PC-9 (cell line): ENCODE data around the gene BTBD16. TPM values are rescaled to one million over a fixed set of nuclear protein-coding genes. Genes with fewer than 3 reads are reported as not detected.

ENCODE experiments used
- BruUV-seq: library from RNA; stranded (reverse); fragments of 400-500 nt; replicated peaks from 2 replicates; lab custom pipeline; 2021; lab: Mats Ljungman, UMichigan
- CTCF ChIA-PET: fragments of 300-600 bp; sonication (Branson Sonifier 250); formaldehyde crosslinking; loops from one replicate; lab custom pipeline; 2022; ENCODE audit warnings: antibody characterized with exemption; lab: Charles Lee
- POLR2A ChIA-PET: fragments of 300-600 bp; sonication (Branson Sonifier 250); formaldehyde crosslinking; loops from one replicate; lab custom pipeline; 2022; ENCODE audit warnings: antibody characterized with exemption; ENCODE audit not compliant: unreplicated experiment; lab: Charles Lee
- DNase-seq, 2 experiments: peaks; one replicate each; pipeline versions ENCODE4 v3.0.0 to v3.0.0-alpha.2; 2015 to 2022; ENCODE audit warnings: mixed read lengths in 1 of 2
- H2AFZ ChIP-seq: fragments of 200-600 bp; sonication (generic); 2 replicates; pipeline ENCODE4 v1.8.1; 2017; ENCODE audit warnings: antibody characterized with exemption
- H3F3A ChIP-seq: fragments of 200-600 bp; sonication (generic); 2 replicates; pipeline ENCODE4 v1.8.1; 2017; ENCODE audit warnings: antibody characterized with exemption, mild to moderate bottlenecking, low read depth; ENCODE audit not compliant: insufficient read depth
- H3K27ac ChIP-seq: fragments of 200-600 bp; sonication (generic); 2 replicates; pipeline ENCODE4 v1.6.1; 2016; ENCODE audit warnings: mixed run types
- H3K27me3 ChIP-seq: fragments of 200-600 bp; sonication (generic); 2 replicates; pipeline ENCODE4 v1.6.1; 2016; ENCODE audit warnings: low read depth, mixed run types; ENCODE audit not compliant: insufficient read depth
- H3K36me3 ChIP-seq: fragments of 200-600 bp; sonication (generic); 2 replicates; pipeline ENCODE4 v1.6.1; 2016; ENCODE audit warnings: low read depth, mixed run types
- H3K4me1 ChIP-seq: fragments of 200-600 bp; sonication (generic); replicated peaks from 2 replicates; pipeline ENCODE4 v1.6.1; 2016; ENCODE audit warnings: mixed run types; ENCODE audit not compliant: insufficient read depth
- H3K4me2 ChIP-seq: fragments of 200-600 bp; sonication (generic); 2 replicates; pipeline ENCODE4 v1.6.1; 2017; ENCODE audit warnings: mixed run types
- H3K4me3 ChIP-seq: fragments of 200-600 bp; sonication (generic); 2 replicates; pipeline ENCODE4 v1.6.1; 2016; ENCODE audit warnings: mixed run types
- H3K79me2 ChIP-seq: fragments of 200-600 bp; sonication (generic); 2 replicates; pipeline ENCODE4 v1.6.1; 2017; ENCODE audit warnings: low read depth, mixed run types
- H3K9me2 ChIP-seq: fragments of 200-600 bp; sonication (generic); 2 replicates; pipeline ENCODE4 v1.8.1; 2017; ENCODE audit warnings: mild to moderate bottlenecking; ENCODE audit not compliant: insufficient read depth
- H3K9me3 ChIP-seq: fragments of 200-600 bp; sonication (generic); 2 replicates; pipeline ENCODE4 v1.8.1; 2016; ENCODE audit warnings: low read depth; ENCODE audit not compliant: insufficient read depth
- H4K20me1 ChIP-seq: fragments of 200-600 bp; sonication (generic); 2 replicates; pipeline ENCODE4 v1.8.1; 2017; ENCODE audit not compliant: insufficient read depth
- CTCF ChIP-seq: fragments of 200-600 bp; sonication (generic); conservative IDR thresholded peaks from 2 replicates; pipeline ENCODE4 v1.6.1; 2017; ENCODE audit warnings: mixed run types, antibody characterized with exemption, mild to moderate bottlenecking, moderate library complexity
- EZH2 ChIP-seq: fragments of 200-600 bp; sonication (generic); IDR thresholded peaks from 2 replicates; pipeline ENCODE4 v1.8.0; 2017; ENCODE audit warnings: antibody characterized with exemption, low read depth
- intact Hi-C: fragments of 100-400 bp; cut with micrococcal nuclease; formaldehyde crosslinking; loops from one replicate; pipeline ENCODE4 v1.10.0; 2022; ENCODE audit not compliant: unreplicated experiment
- total RNA-seq: library from RNA; stranded (reverse); gene quantifications from 2 replicates; pipeline ENCODE4 v1.2.3, GENCODE V29; 2021

BTBD16 gene
- total RNA-seq, 1 experiment from 2014 or later: 0.37 TPM

DNA sequence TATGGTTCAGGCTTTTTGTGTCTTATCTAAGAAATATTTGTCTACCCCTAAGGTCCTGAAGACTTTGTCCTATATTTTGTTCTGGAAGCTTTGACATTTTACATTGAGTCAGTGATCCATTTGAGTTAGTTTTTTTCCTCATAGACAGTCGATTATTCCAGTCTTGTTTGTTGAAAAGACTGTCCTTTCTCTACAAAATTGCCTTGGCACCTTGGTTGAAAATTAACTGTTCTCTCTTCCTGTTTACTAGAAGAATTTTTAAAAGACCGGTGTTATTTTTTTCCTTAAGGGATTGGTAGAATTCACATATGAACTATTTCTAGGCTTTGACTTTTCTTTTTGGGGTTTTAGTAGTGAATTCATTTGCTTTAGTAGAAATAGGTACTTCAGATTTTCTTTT, 115.4 kb downstream of the BTBD16 start:
- no peaks in the 10 kb centered on the region for H3F3A ChIP-seq
- no peaks in the 10 kb centered on the region for H3K4me1 ChIP-seq
- H3K79me2 ChIP-seq: peaks cover 12% of the 10 kb centered on the region; the same call in 1 of the 2 replicates
- BruUV-seq: no TSS peak
- H3K4me3 ChIP-seq: no peak overlapping the region
- no peaks in the 10 kb centered on the region for H3K9me3 ChIP-seq
- H3K9me2 ChIP-seq: no peaks in the 10 kb centered on the region
- H3K27ac ChIP-seq: no peak overlapping the region
- POLR2A ChIA-PET: interaction anchor here (1.2 kb wide), 1 partner anchor 12 kb away, joined by 6 read pairs; the partner anchor contains the start of gene PLEKHA1
- H3K27me3 ChIP-seq: no peaks in the 10 kb centered on the region
- no peaks in the 10 kb centered on the region for H3K36me3 ChIP-seq
- H4K20me1 ChIP-seq: no peaks in the 10 kb centered on the region
- no peak for DNase-seq
- intact Hi-C loops: no loop called here
- CTCF ChIA-PET: interaction anchor here (1.2 kb wide), 1 partner anchor 8 kb away, joined by 6 read pairs; no protein-coding TSS in a partner anchor
- no peak overlapping the region for H2AFZ ChIP-seq
- TF ChIP-seq CTCF: no peak
- no peak for TF ChIP-seq EZH2
- H3K4me2 ChIP-seq: no peak overlapping the region

GRCh38 chr10:122387572-122387971, 116.5 kb downstream of the BTBD16 start:
- H3K4me3 ChIP-seq: no peak overlapping the region
- BruUV-seq: no TSS peak
- H3K9me3 ChIP-seq: no peaks in the 10 kb centered on the region
- DNase-seq: no peak
- H4K20me1 ChIP-seq: peaks cover 2% of the 10 kb centered on the region; the same call in 1 of the 2 replicates
- peaks cover 9% of the 10 kb centered on the region; the same call in 1 of the 2 replicates for H3K79me2 ChIP-seq
- TF ChIP-seq CTCF (no peak), EZH2 (no peak)
- H3F3A ChIP-seq: no peaks in the 10 kb centered on the region
- CTCF ChIA-PET: interaction anchor here (1.2 kb wide), 1 partner anchor 9 kb away, joined by 6 read pairs; no protein-coding TSS in a partner anchor
- no peaks in the 10 kb centered on the region for H3K36me3 ChIP-seq
- H3K9me2 ChIP-seq: no peaks in the 10 kb centered on the region
- H3K27ac ChIP-seq: no peak overlapping the region
- no peak overlapping the region for H3K4me2 ChIP-seq
- no peak overlapping the region for H2AFZ ChIP-seq
- H3K4me1 ChIP-seq: no peaks in the 10 kb centered on the region
- H3K27me3 ChIP-seq: no peaks in the 10 kb centered on the region
- intact Hi-C loops: no loop called here
- POLR2A ChIA-PET: interaction anchor here (1.2 kb wide), 1 partner anchor 13 kb away, joined by 6 read pairs; the partner anchor contains the start of gene PLEKHA1

Other genes with a start within 250 kb of the BTBD16 start
- 33.8 and 39.9 TPM in 2 replicates for gene PLEKHA1, start 103.4 kb downstream of the BTBD16 start, total RNA-seq
- not detected in 2 replicates for gene ARMS2, start 183.4 kb downstream of the BTBD16 start, total RNA-seq
- 14.9 and 18.0 TPM in 2 replicates for gene HTRA1, start 190.3 kb downstream of the BTBD16 start, total RNA-seq